WI38 (cell line): ENCODE data around the gene MIEF1.
A peak's percentile ranks its signal among the peaks of the same experiment; 100 is the strongest.

ENCODE experiments used
- H3K4me3 ChIP-seq: 2 replicates; pipeline ENCODE4 v1.5.1; 2011; ENCODE audit warnings: low read depth, mild to moderate bottlenecking, control low read depth, low read length
- CTCF ChIP-seq: IDR thresholded peaks from 2 replicates; pipeline ENCODE4 v1.5.1; 2012; ENCODE audit warnings: low read depth, mild to moderate bottlenecking, control low read depth, low read length

The MIEF1 gene

GRCh38 chr22:39502109-39502788, at the start of gene MIEF1:
Gene MIEF1 (plus strand): TSS chr22:39502290. CDS start chr22:39511295, 9,005 bp downstream.
- H3K4me3 ChIP-seq = peak within 1 kb of the TSS; percentile 72
- no peak for TF ChIP-seq CTCF

GRCh38 chr22:39452740-39453040, 49.4 kb upstream of the MIEF1 start:
- TF ChIP-seq CTCF = no peak

GRCh38 chr22:39453765-39454378, 48.2 kb upstream of the MIEF1 start:
- H3K4me3 ChIP-seq = no peak overlapping the region
- TF ChIP-seq CTCF = no peak

More at GRCh38 chr22:39452740-39453040, 49.4 kb upstream of the MIEF1 start:
- no peak overlapping the region for H3K4me3 ChIP-seq

- no peak for TF ChIP-seq CTCF
- no peak overlapping the region for H3K4me3 ChIP-seq
Measured at GRCh38 chr22:39454385-39454871, 47.7 kb upstream of the MIEF1 start.

GRCh38 chr22:39456522-39457197, 45.4 kb upstream of the MIEF1 start, which contains the start of gene MGAT3:
Gene MGAT3 (plus strand): TSS chr22:39457012. CDS start chr22:39487348, 30,336 bp downstream.
- peak within 1 kb of the TSS; percentile 10; the same call in 1 of the 2 replicates for H3K4me3 ChIP-seq
- no peak for TF ChIP-seq CTCF

GRCh38 chr22:39457198-39457555, 44.9 kb upstream of the MIEF1 start:
- peak overlapping the region; percentile 10; the same call in 1 of the 2 replicates for H3K4me3 ChIP-seq
- TF ChIP-seq CTCF = no peak
